HG02970 (cell line): ENCODE data around the gene UBXN2A.
"Not testable (repeated sequence)": the region's sequence is repeated elsewhere in the genome, so short reads cannot be mapped to it uniquely, and the experiment has no call there.

Experiments
- ATAC-seq: cut with Tn5 transposase; IDR thresholded peaks from one replicate; pipeline ENCODE4 v1.9.1; 2021; ENCODE audit warnings: mild to moderate bottlenecking, moderate library complexity, moderate number of reproducible peaks; ENCODE audit not compliant: unreplicated experiment, low FRiP score

UBXN2A gene

DNA sequence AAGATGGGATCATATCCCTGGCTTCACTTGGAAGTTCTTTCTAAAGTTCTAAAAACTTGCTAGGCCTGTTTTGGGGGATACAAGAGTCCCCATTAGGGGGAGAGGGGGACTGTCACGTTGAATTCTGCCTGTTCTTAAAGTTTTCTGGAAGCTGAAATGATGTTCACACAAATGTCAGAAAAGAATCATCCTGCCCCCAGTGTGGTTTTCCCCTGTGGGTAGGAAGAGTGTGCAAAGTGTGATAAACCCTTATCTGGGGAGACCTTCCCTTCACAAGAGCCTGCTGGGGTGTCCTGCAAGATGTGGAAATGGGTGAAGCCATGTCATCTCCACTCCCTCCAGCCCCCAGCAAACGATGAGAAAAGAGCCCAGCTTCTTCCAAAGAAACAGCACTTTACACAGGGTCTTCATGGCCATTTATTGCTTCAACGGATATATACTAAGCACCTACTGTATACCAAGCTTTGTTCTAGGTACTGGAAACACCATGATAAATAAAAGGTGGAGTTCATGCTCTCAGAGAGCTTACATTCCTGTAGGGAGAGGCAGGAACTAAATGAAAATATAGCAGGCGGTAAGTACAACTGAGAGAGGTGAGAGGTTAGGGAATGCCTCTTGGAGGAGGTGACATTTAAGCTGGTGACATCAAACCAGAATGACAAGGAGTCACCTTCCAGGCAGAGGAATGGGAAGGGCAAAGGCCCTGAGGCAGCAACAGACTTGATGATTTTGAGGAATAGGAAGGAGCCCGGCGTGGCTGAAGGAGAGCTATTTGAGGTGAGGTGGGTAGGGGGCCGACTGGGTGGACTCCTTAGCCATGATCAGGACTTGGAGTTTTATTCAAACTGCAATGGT is 71.2 kb downstream of the UBXN2A start:
- ATAC-seq, result no peak

DNA sequence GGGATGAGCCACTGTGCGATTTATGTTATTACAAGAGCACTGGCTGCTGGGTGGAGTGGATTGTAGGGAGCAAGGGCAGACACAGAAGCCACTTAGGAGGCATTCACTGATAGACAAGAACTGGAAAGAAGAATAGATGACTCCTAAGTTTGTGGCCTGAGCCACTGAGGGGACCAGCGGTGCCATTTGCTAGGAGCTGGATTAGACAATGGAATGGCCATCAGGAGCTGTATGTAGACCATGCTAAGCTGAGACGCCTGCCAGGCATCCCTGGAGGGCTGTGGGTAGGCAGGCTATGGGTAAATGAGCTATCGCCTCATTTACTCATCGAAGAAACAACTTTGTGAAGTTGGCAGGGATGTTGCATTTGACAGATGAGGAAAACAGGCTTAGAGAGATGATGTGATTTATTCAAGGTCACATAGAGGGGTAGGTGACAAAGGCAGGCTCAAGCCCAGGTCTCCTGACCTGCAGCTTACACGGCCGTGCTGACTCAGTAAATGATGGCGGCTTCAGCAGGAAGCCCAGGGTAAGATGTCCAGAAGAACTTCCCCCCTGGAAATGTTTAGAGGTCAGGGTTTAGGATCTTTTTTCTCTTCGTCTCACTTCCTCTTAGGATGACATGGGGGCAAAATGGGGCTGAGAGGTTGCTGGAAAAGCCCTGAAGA is 72.4 kb downstream of the UBXN2A start:
- ATAC-seq, result no peak

DNA sequence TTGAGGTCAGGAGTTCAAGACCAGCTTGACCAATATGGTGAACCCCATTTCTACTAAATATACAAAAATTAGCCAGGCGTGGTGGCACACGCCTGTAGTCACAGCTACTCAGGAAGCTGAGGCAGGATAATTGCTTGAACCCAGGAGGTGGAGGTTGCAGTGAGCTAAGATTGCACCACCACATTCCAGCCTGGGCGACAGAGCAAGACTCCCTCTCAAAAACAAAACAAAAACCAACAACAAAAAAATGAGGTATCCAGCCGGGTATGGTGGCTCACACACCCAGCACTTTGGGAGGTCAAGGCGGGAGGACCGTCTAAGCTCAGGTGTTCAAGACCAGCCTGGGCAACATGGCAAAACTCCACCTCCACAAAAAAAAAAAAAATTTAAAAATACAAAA is 74.6 kb downstream of the UBXN2A start:
- not testable (repeated sequence) for ATAC-seq

DNA sequence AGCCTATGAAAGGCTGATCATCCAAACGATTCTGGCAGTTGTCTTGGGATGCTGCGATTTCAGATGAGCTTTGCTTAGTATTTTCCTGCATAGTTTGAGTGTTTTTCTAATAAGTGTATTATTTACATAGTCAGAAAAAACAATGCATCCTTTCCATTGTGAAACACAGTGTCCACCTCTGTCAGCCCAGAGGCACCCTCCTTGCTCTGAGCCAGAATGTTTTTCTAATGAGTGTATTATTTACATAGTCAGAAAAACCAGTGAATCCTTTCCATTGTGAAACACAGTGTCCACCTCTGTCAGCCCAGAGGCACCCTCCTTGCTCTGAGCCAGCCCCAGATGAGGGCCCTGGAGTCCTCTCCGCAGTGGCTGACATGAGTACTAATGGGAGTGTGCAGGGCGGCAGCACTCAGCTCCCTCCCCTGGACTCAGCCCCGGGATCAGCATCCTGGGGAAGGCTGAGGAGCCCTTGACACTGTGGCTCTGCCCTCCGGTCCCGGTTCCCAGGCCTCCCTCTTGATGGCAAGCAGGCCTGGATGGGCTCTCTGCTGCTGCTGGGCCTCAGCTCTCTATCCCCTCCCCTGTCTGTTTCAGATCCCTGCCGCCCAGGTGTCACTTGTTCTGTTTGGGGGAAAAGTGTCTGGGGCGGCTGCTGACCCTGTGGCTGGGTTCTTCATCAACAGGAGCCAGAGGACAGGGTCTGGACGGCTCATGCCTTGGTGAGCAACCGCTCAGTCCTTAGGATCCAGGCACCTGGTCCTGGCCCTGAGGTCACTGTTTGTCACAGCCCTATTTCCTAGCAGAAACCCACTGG is 75.5 kb downstream of the UBXN2A start:
- ATAC-seq, result no peak

DNA sequence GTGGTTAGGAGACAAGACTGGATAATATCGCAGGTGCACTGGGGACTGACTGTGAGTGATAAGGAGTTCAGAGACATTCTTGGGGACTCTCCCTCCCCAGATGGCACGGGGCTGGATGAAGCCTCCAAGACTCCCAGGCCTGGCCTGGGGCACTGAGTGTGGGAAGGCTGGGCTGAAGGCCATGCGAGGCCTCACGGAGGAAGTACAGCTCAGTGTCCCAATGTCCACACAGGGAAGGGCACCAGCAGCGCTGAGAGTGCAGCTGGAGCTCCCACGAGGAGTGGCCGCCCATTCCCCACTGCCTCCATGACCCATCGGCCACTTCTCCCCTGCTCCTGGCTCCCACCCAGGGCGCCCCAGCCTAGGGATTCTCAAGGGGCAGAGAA is 76.1 kb downstream of the UBXN2A start:
- ATAC-seq, result no peak

DNA sequence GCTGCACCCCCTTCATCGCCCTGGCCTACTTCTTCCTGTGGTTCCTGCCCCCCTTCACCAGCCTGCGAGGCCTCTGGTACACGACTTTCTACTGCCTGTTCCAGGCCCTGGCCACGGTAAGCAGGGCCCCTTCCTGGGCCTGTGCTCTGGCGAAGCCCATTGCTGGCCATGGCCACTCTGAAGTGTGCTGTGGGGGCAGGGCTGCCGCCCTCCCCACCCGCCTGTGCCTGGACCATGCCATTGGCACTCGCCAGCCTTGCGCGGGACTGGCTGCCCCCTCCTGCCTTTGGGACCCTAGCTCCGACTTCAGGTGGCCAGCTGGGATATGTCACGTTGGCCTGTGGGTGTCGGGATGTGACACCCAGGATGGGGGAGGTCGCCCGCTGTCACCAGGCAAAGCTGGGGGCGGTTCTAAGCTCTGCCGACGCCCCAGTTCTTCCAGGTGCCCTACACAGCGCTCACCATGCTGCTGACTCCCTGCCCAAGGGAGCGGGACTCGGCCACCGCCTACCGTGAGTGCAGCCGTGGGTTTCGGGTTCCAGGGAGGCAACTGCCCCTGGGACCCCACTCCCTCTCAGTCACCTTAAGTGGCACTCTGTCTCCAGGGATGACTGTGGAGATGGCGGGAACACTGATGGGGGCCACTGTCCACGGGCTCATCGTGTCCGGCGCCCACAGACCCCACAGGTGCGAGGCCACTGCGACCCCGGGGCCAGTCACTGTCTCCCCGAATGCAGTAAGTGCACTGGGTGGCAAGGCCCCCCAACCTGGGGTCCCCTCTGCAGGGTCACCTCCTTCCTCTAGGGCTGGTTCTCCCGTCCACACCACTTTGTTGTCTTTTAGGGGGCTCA is 76.8 kb downstream of the UBXN2A start:
- no peak for ATAC-seq

DNA sequence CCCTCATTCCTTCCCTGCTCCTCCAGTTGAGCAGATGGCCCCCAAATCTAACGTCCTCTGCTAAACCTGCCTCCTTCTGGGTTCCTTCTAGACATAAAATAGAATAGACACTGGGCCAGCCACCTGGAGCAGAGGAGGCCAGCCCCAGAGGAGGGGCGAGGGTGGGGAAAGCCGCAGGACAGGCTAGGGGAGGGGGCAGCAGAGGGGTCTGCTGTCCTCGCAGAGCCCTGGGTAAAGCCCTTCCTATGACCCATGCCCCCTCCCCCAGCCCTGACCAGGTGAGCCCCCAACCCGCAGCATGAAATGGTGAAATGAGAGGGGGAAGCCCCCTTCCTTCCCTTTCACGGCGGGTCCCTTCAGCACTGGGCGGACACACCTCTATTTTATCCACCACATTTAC is 77.4 kb downstream of the UBXN2A start:
- no peak for ATAC-seq

DNA sequence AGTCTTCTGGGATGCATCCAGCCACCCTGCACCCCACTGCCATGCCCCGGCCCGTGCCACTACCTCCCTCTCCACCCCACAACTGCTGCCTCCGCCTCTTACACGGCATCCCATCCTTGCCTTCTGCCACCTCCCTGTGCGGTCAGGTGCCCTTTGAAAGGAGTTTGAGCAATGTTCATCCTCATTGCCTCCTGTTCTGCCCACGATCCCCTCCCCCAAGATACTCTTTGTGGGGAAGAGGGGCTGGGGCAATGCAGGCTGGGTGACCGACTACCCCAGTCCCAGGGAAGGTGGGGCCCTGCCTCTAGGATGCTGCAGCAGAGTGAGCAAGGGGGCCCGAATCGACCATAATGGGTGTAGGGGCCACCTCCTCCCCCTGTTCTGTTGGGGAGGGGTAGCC is 78.0 kb downstream of the UBXN2A start:
- ATAC-seq, result no peak

DNA sequence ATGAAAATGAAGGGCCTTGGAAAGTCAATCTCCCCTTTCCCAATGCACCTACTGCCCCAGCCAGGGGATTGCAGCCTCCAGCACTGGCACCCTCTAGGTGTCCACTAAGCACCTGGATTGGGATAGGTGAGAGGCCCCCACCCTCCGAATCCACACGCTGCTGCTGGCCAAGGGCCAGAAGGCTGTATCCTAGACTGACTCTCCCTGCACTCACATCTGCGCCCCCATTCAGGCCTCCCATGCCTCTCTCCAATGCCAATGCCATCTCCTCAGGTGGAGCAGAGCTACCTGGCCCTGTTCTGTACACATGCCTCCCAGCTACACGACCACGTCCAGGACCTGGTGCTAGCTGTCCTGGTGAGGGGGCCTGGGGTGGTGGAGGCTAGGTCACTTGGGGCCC is 79.5 kb downstream of the UBXN2A start:
- ATAC-seq, result no peak

DNA sequence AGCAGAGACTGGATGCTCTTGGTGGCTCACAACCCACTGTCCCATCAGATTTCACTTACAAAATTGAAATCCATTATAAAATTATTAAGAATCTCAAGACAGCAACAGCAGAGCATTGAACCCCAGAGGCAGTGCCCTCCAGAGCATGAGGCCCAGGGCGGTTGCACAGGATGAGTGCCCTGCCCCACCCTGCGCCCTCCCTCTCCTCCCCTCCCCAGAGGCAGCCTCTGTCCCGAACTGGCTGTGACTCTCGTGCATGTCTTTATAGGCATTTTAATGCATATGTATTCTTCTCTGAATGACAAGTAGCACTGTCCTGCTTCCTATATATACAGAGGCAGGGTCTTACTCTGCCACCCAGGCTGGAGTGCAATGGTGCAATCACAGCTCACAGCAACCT is 80.0 kb downstream of the UBXN2A start:
- ATAC-seq, result no peak

DNA sequence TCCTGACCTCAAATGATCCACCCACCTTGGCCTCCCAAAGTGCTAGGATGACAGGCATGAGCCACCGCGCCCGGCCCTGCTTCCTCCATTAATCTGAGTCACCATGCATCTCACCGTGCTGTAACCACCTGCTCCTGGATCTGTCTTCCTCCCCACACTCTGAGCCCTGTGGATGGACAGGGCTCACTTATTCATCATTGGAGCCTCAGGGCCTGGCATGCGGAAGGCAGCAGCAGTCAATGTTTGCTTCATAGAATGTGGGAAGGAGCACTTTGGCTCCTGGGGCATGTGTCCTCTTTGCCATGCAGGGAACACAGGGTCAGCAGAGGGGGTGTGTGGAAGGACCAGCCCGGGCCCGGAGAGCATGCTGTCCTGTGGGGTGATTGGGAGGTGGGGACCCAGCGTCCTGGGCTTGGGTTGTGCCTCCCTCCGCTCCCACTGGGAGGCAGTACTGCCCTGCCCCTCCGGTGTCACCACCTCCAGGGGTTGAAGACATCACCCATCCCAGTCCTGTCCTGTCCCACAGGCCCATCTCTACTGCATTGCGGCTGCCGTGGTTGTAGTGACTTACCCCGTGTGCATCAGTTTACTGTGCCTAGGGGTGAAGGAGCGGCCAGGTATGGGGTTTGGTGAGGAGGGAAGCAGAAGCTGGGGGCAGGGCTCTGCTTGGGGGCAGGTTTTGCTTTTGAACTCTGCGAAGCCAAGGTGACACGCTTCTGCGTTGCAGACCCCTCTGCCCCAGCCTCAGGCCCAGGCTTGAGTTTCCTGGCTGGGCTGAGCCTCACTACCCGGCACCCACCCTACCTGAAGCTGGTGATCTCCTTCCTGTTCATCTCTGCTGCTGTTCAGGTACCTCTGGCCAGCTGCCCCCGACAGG is 81.1 kb downstream of the UBXN2A start:
- no peak for ATAC-seq

DNA sequence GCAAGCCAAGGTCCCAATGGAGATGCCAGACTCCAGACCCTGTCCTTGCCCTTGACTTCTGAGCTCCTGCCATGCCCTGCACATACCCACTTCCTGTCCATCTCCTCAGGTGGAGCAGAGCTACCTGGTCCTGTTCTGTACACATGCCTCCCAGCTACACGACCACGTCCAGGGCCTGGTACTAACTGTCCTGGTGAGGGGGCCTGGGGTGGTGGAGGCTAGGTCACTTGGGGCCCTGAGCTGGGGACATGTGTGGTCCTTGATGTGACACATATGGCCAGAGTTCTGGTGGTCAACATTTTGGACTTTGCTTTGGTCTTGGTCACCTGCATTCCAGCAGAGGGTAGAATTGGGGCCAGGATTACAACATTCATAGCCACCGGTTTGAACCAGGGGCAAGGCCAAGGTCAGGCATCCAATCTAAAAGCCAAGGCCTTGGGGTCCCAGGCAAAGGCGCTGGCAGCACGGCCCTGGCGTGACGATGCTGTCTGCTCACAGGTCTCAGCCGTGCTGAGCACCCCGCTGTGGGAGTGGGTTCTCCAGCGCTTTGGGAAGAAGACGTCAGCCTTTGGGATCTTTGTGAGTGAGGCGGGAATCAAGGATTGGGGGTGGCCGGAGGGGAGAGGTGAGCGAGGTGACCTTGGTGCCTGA is 82.2 kb downstream of the UBXN2A start:
- ATAC-seq, result no peak

DNA sequence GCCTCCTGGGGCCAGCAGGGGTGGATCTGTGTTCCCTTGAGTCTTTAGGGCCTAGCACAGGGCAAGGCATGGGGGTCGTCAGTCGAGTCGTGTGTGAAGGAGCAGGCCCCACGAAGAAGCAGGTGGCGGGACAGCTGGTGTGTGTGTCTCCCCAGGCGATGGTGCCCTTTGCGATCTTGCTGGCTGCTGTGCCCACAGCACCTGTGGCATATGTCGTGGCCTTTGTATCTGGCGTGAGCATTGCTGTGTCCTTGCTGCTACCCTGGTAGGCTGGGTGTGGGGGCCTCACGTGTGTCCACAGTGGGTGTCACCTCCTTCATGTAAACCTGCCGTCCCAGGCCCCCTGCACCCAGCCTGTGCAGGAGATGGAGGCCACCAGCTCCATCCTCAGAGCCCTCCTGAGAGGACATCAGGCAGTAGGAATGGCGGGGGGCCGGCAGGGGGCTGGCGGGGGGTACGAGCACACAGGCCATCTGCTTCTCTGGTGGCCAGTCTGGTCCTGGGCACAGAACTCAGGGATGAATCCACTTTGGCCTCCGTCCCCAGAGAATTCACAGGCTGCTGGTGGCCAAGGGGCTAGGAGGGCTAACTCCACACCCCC is 82.8 kb downstream of the UBXN2A start:
- no peak for ATAC-seq

DNA sequence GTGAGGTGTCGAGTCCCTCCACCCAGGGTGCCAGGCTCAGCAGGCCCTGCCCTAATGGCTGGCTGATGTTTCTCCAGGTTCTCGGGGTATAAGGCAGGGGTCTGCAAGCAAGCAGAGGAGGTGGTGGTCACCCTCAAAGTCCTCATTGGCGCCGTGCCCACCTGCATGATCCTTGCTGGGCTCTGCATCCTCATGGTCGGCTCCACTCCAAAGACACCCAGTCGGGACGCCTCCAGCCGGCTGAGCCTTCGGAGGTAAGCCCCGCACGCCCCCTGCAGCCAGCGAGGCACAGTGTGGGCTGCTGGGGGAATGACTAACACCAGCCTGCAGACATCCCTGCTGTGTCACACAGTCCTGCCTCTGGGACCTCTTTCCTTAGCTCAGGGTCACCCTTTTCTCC is 83.8 kb downstream of the UBXN2A start:
- no peak for ATAC-seq

DNA sequence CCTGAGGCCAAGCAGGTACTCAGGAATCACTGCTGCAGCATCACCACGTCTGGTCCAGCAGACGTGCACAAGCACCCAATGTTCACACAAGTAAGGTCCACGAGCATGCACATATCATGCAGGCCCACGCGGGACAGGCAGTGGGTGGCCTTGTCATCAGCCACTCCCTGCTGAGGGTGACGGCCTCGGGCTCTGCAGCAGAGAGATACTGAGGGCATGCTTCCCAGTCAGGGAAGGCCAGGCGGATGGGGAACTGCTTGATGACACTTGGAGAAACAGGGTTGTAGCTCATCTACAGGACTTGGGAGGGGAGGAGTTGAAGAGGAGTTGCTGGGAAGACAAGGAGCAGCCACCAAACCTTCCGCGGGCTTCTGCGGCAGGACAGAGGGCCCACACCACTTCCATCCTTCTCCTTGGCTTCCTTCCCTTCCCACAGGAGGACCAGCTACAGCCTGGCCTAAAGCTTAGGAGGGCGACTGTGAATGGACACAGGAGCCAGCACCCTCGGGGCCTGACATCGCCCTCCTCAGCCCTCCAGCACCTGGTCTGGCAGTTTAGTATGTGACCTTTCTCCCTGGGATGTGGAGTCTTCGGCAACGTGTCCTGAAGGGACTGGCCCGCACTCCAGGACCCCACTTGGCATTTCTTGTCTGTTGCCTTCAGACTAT is 84.9 kb downstream of the UBXN2A start:
- no peak for ATAC-seq

DNA sequence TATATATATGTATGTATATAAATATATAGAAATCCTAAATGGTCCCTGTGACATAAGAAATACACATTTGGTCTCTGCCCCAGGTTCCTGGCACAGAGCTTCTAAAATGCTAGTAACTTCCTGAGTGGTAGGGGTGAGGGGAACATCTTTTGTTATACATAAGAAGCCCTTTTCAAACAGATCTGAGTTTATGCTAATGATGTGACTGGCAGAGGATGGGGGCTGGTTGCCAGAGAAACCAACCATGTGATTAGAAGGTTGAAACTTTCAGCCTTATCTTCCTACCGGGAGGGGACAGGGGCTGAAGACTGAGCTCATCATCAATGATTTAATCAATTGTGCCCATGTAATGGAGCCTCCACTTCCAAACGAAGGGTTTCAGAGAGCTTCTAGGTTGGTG is 86.0 kb downstream of the UBXN2A start:
- no peak for ATAC-seq

DNA sequence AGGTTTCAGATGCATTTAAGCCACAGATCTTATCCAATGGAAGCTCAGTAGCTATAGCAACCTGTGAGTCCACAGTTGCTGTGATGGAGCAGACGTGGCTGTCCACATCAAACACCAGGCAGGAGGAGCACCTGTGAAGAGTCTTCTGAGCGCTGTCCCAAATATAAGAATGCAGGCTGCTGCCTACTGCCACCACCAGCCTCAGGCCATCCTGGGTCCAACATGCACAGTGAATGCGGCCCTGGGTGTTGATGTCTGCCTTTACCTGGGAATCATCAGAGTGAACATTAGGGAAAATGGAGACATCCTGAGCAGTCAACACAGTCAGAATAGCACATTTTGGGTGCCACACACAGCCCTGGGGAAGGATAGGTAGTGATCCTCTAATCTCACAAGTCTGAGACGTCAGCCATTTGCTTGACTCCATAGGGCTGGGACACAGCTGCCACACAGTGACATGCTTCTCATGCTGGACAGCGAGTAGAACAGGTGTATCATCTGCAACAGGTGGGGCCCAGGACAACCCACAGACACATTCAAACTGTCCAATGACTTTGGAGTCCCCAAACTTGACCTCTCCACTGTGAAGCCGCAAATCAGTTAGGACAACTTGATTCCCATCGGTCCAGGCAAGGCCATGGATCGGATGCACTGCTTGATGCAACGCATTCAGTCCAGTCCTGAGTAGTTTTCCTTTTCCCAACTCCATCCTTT is 98.7 kb downstream of the UBXN2A start:
- ATAC-seq, result no peak
